C4-2B (cell line): ENCODE results near the gene RAPGEF6.

Experiments
- CTCF ChIP-seq: fragments of 450-650 bp; conservative IDR thresholded peaks from 2 replicates; pipeline ENCODE4 v1.5.1; 2017; ENCODE audit warnings: mild to moderate bottlenecking
- ZFX ChIP-seq: fragments of 450-650 bp; IDR thresholded peaks from 2 replicates; pipeline ENCODE4 v1.6.1; 2017

GRCh38 chr5:131677115-131677514 lies 42.1 kb upstream of the RAPGEF6 start:
- TF ChIP-seq CTCF, result no peak
- no peak for TF ChIP-seq ZFX
